HEK293 (cell line): ENCODE data around the gene C1orf185.

ENCODE experiments used
- GLI2 ChIP-seq: fragments of 450-650 bp; formaldehyde crosslinking; IDR thresholded peaks from 2 replicates; pipeline ENCODE4; 2017; ENCODE audit warnings: missing biosample characterization, missing genetic modification characterization, low read depth, borderline replicate concordance
- KLF16 ChIP-seq: fragments of 450-650 bp; formaldehyde crosslinking; IDR thresholded peaks from 2 replicates; pipeline ENCODE4 v1.5.1; 2017; ENCODE audit warnings: missing biosample characterization, missing genetic modification characterization
- SP2 ChIP-seq: fragments of 450-650 bp; formaldehyde crosslinking; IDR thresholded peaks from 2 replicates; pipeline ENCODE4 v1.5.1; 2016; ENCODE audit warnings: missing biosample characterization, missing genetic modification characterization
- TF ChIP-seq, protein P1 (sequence below): fragments of 450-650 bp; formaldehyde crosslinking; IDR thresholded peaks from 2 replicates; pipeline ENCODE4 v1.5.1; 2017; ENCODE audit warnings: missing biosample characterization, missing genetic modification characterization
- TF ChIP-seq, protein P2 (sequence below): fragments of 450-650 bp; formaldehyde crosslinking; IDR thresholded peaks from 2 replicates; pipeline ENCODE4 v1.5.1; 2016; ENCODE audit warnings: missing biosample characterization, missing genetic modification characterization

DNA sequence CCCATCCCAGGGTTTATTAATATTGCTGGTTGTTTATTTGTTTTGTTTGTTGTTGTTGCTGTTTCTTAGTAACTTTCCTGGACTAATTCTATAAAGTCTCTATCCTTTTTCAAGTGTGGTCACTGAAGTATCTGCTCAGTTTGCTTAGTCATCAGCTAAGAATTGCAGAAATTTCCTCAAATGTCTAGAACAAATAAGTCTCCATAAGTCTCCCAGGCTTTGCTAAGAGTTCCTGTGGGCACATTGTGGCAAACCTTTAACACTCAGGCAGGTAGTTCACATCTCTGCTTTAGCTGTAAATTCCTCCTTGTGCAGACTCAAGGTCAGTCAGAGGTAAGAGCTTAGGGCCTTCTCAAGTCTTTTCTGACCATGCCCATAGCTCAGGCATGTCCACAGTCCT lies 38.9 kb upstream of the C1orf185 start:
- TF ChIP-seq SP2 (tag by site-specific recombination) (no peak), KLF16 (tag by site-specific recombination) (no peak), GLI2 (no peak)
- TF ChIP-seq, protein P1, sequence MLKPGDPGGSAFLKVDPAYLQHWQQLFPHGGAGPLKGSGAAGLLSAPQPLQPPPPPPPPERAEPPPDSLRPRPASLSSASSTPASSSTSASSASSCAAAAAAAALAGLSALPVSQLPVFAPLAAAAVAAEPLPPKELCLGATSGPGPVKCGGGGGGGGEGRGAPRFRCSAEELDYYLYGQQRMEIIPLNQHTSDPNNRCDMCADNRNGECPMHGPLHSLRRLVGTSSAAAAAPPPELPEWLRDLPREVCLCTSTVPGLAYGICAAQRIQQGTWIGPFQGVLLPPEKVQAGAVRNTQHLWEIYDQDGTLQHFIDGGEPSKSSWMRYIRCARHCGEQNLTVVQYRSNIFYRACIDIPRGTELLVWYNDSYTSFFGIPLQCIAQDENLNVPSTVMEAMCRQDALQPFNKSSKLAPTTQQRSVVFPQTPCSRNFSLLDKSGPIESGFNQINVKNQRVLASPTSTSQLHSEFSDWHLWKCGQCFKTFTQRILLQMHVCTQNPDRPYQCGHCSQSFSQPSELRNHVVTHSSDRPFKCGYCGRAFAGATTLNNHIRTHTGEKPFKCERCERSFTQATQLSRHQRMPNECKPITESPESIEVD, result no peak
- TF ChIP-seq, protein P2, sequence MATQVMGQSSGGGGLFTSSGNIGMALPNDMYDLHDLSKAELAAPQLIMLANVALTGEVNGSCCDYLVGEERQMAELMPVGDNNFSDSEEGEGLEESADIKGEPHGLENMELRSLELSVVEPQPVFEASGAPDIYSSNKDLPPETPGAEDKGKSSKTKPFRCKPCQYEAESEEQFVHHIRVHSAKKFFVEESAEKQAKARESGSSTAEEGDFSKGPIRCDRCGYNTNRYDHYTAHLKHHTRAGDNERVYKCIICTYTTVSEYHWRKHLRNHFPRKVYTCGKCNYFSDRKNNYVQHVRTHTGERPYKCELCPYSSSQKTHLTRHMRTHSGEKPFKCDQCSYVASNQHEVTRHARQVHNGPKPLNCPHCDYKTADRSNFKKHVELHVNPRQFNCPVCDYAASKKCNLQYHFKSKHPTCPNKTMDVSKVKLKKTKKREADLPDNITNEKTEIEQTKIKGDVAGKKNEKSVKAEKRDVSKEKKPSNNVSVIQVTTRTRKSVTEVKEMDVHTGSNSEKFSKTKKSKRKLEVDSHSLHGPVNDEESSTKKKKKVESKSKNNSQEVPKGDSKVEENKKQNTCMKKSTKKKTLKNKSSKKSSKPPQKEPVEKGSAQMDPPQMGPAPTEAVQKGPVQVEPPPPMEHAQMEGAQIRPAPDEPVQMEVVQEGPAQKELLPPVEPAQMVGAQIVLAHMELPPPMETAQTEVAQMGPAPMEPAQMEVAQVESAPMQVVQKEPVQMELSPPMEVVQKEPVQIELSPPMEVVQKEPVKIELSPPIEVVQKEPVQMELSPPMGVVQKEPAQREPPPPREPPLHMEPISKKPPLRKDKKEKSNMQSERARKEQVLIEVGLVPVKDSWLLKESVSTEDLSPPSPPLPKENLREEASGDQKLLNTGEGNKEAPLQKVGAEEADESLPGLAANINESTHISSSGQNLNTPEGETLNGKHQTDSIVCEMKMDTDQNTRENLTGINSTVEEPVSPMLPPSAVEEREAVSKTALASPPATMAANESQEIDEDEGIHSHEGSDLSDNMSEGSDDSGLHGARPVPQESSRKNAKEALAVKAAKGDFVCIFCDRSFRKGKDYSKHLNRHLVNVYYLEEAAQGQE (tag by site-specific recombination), result no peak
